ENCODE results near the gene IGDCC3.

DNA sequence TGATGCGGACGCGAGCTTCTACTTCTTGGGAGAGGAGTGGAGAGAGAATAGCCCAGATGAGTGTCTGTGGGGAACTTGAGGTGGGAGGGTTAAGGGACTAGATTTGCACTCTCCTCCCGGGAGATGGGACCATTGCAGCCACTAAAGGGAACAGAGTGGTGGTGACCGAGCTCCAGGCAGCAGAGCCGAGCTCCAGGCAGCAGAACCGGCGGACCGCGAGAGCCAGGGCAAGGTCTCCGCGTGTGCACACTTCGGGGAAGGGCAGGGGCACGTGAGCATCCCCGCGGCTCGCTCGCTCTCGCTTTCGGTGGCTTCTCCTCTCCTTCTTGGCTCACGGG is 1.1 kb downstream of the IGDCC3 start:
- TF ChIP-seq POLR2A (IDR thresholded peaks at IDR 0.05) = no peak
- TF ChIP-seq, protein P1, sequence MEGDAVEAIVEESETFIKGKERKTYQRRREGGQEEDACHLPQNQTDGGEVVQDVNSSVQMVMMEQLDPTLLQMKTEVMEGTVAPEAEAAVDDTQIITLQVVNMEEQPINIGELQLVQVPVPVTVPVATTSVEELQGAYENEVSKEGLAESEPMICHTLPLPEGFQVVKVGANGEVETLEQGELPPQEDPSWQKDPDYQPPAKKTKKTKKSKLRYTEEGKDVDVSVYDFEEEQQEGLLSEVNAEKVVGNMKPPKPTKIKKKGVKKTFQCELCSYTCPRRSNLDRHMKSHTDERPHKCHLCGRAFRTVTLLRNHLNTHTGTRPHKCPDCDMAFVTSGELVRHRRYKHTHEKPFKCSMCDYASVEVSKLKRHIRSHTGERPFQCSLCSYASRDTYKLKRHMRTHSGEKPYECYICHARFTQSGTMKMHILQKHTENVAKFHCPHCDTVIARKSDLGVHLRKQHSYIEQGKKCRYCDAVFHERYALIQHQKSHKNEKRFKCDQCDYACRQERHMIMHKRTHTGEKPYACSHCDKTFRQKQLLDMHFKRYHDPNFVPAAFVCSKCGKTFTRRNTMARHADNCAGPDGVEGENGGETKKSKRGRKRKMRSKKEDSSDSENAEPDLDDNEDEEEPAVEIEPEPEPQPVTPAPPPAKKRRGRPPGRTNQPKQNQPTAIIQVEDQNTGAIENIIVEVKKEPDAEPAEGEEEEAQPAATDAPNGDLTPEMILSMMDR (IDR thresholded peaks at IDR 0.05 in 4 of 5, conservative IDR thresholded peaks at IDR 0.05 in 1 of 5) = no peak

Measured in gastrocnemius medialis (tissue), 4 donors.